ENCODE results near the gene NR2F1-AS1.

NR2F1-AS1 gene

DNA sequence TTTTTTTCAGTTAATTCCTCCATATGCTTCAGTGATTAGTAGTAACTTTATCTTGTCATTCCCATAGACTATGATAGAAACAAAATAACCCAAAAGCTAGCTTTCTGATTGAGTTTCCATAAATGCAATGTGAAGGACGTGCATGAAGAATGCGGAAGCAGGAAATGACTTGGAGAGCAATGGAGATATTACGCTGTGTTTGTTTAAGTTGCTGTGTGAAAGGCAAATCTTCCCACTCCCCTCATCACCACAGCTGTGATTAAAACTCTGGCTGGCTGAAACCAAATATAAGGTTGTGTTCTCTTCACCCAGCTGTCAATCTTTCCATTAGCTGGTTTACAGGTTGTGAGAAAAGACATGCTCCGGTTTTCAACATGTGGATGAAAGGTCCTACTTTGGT is 83.9 kb downstream of the NR2F1-AS1 start (continued):
- TF ChIP-seq, protein P1, sequence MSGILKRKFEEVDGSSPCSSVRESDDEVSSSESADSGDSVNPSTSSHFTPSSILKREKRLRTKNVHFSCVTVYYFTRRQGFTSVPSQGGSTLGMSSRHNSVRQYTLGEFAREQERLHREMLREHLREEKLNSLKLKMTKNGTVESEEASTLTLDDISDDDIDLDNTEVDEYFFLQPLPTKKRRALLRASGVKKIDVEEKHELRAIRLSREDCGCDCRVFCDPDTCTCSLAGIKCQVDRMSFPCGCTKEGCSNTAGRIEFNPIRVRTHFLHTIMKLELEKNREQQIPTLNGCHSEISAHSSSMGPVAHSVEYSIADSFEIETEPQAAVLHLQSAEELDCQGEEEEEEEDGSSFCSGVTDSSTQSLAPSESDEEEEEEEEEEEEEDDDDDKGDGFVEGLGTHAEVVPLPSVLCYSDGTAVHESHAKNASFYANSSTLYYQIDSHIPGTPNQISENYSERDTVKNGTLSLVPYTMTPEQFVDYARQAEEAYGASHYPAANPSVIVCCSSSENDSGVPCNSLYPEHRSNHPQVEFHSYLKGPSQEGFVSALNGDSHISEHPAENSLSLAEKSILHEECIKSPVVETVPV (CRISPR knock-in tag; IDR thresholded peaks at IDR 0.05): no peak
- no peak for TF ChIP-seq ISL1 (CRISPR knock-in tag; IDR thresholded peaks at IDR 0.05)
- TF ChIP-seq PPARA (CRISPR knock-in tag; IDR thresholded peaks at IDR 0.05; ENCODE audit: borderline replicate concordance): no peak
- TF ChIP-seq, protein P2, sequence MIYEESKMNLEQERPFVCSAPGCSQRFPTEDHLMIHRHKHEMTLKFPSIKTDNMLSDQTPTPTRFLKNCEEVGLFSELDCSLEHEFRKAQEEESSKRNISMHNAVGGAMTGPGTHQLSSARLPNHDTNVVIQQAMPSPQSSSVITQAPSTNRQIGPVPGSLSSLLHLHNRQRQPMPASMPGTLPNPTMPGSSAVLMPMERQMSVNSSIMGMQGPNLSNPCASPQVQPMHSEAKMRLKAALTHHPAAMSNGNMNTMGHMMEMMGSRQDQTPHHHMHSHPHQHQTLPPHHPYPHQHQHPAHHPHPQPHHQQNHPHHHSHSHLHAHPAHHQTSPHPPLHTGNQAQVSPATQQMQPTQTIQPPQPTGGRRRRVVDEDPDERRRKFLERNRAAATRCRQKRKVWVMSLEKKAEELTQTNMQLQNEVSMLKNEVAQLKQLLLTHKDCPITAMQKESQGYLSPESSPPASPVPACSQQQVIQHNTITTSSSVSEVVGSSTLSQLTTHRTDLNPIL (CRISPR knock-in tag; IDR thresholded peaks at IDR 0.05; ENCODE audit: low read depth): no peak
- no peak for TF ChIP-seq GLIS3 (CRISPR knock-in tag; IDR thresholded peaks at IDR 0.05)
- TF ChIP-seq OSR1 (CRISPR knock-in tag; IDR thresholded peaks at IDR 0.05): no peak
- no peak for TF ChIP-seq BACH2 (CRISPR knock-in tag; IDR thresholded peaks at IDR 0.05; ENCODE audit: borderline replicate concordance)
- TF ChIP-seq, protein P3, sequence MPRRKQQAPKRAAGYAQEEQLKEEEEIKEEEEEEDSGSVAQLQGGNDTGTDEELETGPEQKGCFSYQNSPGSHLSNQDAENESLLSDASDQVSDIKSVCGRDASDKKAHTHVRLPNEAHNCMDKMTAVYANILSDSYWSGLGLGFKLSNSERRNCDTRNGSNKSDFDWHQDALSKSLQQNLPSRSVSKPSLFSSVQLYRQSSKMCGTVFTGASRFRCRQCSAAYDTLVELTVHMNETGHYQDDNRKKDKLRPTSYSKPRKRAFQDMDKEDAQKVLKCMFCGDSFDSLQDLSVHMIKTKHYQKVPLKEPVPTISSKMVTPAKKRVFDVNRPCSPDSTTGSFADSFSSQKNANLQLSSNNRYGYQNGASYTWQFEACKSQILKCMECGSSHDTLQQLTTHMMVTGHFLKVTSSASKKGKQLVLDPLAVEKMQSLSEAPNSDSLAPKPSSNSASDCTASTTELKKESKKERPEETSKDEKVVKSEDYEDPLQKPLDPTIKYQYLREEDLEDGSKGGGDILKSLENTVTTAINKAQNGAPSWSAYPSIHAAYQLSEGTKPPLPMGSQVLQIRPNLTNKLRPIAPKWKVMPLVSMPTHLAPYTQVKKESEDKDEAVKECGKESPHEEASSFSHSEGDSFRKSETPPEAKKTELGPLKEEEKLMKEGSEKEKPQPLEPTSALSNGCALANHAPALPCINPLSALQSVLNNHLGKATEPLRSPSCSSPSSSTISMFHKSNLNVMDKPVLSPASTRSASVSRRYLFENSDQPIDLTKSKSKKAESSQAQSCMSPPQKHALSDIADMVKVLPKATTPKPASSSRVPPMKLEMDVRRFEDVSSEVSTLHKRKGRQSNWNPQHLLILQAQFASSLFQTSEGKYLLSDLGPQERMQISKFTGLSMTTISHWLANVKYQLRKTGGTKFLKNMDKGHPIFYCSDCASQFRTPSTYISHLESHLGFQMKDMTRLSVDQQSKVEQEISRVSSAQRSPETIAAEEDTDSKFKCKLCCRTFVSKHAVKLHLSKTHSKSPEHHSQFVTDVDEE (CRISPR knock-in tag; IDR thresholded peaks at IDR 0.05): no peak
- TF ChIP-seq ZNF565 (CRISPR knock-in tag; conservative IDR thresholded peaks at IDR 0.05; ENCODE audit: low read depth): no peak
- no peak for TF ChIP-seq RARB (CRISPR knock-in tag; IDR thresholded peaks at IDR 0.05)
- TF ChIP-seq ZNF70 (CRISPR knock-in tag; IDR thresholded peaks at IDR 0.05): no peak
- TF ChIP-seq SNAI2 (CRISPR knock-in tag; IDR thresholded peaks at IDR 0.05): no peak
- TF ChIP-seq ZFP30 (CRISPR knock-in tag; IDR thresholded peaks at IDR 0.05): no peak

DNA sequence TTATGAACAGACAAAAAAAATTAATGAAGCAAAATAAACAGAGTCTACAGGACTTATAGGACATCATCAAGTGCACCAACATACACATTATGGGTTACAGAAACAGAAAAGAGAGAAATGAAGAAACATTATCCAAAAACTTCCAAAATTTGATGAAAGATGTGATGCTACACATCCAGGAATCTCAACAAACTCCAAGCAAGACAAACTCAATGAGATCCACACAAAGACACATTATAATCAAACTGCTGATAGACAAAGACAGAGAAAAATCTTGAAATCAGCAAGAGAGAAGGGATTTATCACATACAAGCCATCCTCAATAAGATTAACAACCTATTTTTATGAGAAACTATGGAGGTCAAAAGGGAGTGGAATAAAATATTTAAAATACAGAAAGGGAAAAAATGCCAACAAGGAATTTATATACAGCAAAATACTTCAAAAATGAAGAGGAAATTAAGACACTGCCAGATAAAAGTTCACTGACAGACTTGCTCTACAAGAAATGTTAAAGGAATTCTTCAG is 101.0 kb downstream of the NR2F1-AS1 start:
- ATAC-seq: no peak
- no peak for TF ChIP-seq TOX (CRISPR knock-in tag; IDR thresholded peaks at IDR 0.05; ENCODE audit: borderline replicate concordance)
- no peak for TF ChIP-seq ARNTL (CRISPR knock-in tag; IDR thresholded peaks at IDR 0.05; ENCODE audit: borderline replicate concordance, low read depth)
- TF ChIP-seq CSDC2 (CRISPR knock-in tag; IDR thresholded peaks at IDR 0.05): no peak
- no peak for TF ChIP-seq ZFP30 (CRISPR knock-in tag; IDR thresholded peaks at IDR 0.05)
- TF ChIP-seq SNAI2 (CRISPR knock-in tag; IDR thresholded peaks at IDR 0.05): no peak
- TF ChIP-seq ISL1 (CRISPR knock-in tag; IDR thresholded peaks at IDR 0.05): no peak
- TF ChIP-seq ZFP3 (CRISPR knock-in tag; IDR thresholded peaks at IDR 0.05): no peak
- TF ChIP-seq, protein P1 (CRISPR knock-in tag; IDR thresholded peaks at IDR 0.05): no peak
- TF ChIP-seq TCF4 (CRISPR knock-in tag; IDR thresholded peaks at IDR 0.05; ENCODE audit: borderline replicate concordance): no peak
- no peak for TF ChIP-seq GLIS3 (CRISPR knock-in tag; IDR thresholded peaks at IDR 0.05)
- TF ChIP-seq, protein P2 (CRISPR knock-in tag; IDR thresholded peaks at IDR 0.05; ENCODE audit: low read depth): no peak
- TF ChIP-seq BACH2 (CRISPR knock-in tag; IDR thresholded peaks at IDR 0.05; ENCODE audit: borderline replicate concordance): no peak
- TF ChIP-seq, protein P4, sequence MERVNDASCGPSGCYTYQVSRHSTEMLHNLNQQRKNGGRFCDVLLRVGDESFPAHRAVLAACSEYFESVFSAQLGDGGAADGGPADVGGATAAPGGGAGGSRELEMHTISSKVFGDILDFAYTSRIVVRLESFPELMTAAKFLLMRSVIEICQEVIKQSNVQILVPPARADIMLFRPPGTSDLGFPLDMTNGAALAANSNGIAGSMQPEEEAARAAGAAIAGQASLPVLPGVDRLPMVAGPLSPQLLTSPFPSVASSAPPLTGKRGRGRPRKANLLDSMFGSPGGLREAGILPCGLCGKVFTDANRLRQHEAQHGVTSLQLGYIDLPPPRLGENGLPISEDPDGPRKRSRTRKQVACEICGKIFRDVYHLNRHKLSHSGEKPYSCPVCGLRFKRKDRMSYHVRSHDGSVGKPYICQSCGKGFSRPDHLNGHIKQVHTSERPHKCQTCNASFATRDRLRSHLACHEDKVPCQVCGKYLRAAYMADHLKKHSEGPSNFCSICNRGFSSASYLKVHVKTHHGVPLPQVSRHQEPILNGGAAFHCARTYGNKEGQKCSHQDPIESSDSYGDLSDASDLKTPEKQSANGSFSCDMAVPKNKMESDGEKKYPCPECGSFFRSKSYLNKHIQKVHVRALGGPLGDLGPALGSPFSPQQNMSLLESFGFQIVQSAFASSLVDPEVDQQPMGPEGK (CRISPR knock-in tag; IDR thresholded peaks at IDR 0.05; ENCODE audit: borderline replicate concordance): no peak
- no peak for TF ChIP-seq ZNF70 (CRISPR knock-in tag; IDR thresholded peaks at IDR 0.05)
